IPS-18c (cell line): ENCODE results near the gene APCS.

Experiments
- H3K4me3 ChIP-seq: 2 replicates; pipeline ENCODE4 v1.7.0; 2013; ENCODE audit warnings: low read depth, mild to moderate bottlenecking, low read length, moderate library complexity; ENCODE audit not compliant: insufficient read depth
- H3K9me3 ChIP-seq: one replicate; pipeline ENCODE4 v1.6.1; 2013; ENCODE audit warnings: mild to moderate bottlenecking, low read length, moderate library complexity; ENCODE audit not compliant: control insufficient read depth, insufficient read depth

Gene APCS

GRCh38 chr1:159632922-159633321 is 45.3 kb downstream of the APCS start:
- Histone ChIP-seq H3K4me3 (no peak overlapping the region), H3K9me3 (no peaks in the 10 kb centered on the region)
